ENCODE data around the gene LTN1.

Gene LTN1

DNA sequence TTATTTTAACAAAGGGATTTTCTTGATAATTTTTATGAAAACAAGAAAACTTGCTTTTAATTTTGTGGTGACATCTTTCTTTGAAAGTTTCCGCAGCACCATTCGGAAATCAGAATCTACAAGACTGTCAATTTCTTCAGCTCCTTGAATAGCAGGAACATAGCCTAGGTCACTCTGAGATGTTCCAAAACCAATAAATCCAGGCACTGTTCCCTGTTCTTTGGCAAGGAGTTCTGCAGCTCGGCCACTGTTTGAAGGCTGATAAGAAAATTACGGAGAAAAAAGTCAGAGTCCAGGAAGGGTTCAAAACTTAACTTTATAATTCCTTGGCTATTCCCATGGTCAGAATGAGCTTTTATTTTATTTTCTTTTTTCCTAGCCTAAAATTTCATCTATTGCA is 6.0 kb downstream of the LTN1 start:
- TF ChIP-seq TAF1 (IDR thresholded peaks at IDR 0.05; ENCODE audit: low read depth) (no peak), RAD21 (IDR thresholded peaks at IDR 0.05; ENCODE audit: low read depth) (no peak), MAX (IDR thresholded peaks at IDR 0.05) (no peak), FOXM1 (IDR thresholded peaks at IDR 0.05; ENCODE audit: borderline replicate concordance, low read depth) (no peak), EP300 (IDR thresholded peaks at IDR 0.05; ENCODE audit: borderline replicate concordance) (no peak), NFIC (IDR thresholded peaks at IDR 0.05) (no peak), EGR1 (IDR thresholded peaks at IDR 0.05) (no peak), YY1 (IDR thresholded peaks at IDR 0.05; ENCODE audit: low read depth) (no peak), USF1 (IDR thresholded peaks at IDR 0.05) (no peak), REST (IDR thresholded peaks at IDR 0.05; ENCODE audit: low read depth) (no peak), TCF12 (IDR thresholded peaks at IDR 0.05; ENCODE audit: low read depth) (no peak), ZBTB7A (IDR thresholded peaks at IDR 0.05; ENCODE audit: low read depth) (no peak), TEAD4 (IDR thresholded peaks at IDR 0.05) (no peak), CREB1 (IDR thresholded peaks at IDR 0.05; ENCODE audit: low read depth) (no peak), CEBPB (IDR thresholded peaks at IDR 0.05) (no peak)

- no peak for TF ChIP-seq EP300 (IDR thresholded peaks at IDR 0.05; ENCODE audit: borderline replicate concordance)
- no peak for TF ChIP-seq CREB1 (IDR thresholded peaks at IDR 0.05; ENCODE audit: low read depth)
- no peak for TF ChIP-seq TCF12 (IDR thresholded peaks at IDR 0.05; ENCODE audit: low read depth)
- TF ChIP-seq REST (IDR thresholded peaks at IDR 0.05; ENCODE audit: low read depth) = no peak
- no peak for TF ChIP-seq RAD21 (IDR thresholded peaks at IDR 0.05; ENCODE audit: low read depth)
These were observed 10.0 kb downstream of the LTN1 start for GRCh38 chr21:28982637-28983036.

DNA sequence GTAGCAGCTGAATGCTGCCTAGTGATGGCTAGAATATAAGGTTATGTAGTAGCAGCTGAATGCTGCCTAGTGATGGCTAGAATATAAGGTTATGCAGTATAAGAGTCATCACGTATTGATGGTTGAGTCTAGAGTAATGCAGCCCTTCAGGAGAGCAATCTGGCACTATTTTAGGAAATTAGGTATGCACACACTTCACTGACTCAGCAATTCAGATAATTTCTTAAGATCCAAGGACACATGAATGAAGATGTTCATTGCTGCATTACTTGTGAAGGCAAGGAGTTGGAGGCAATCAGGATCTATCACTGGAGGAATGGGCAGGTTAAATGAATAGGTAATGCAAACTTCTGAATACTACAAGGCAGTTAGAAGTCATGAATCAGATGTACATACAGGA is 13.6 kb downstream of the LTN1 start:
- TF ChIP-seq REST (IDR thresholded peaks at IDR 0.05; ENCODE audit: low read depth) = no peak
- no peak for TF ChIP-seq FOXM1 (IDR thresholded peaks at IDR 0.05; ENCODE audit: borderline replicate concordance, low read depth)
- no peak for TF ChIP-seq TEAD4 (IDR thresholded peaks at IDR 0.05)
- TF ChIP-seq NFIC (IDR thresholded peaks at IDR 0.05) = no peak
- no peak for TF ChIP-seq USF1 (IDR thresholded peaks at IDR 0.05)
- no peak for TF ChIP-seq CEBPB (IDR thresholded peaks at IDR 0.05)

DNA sequence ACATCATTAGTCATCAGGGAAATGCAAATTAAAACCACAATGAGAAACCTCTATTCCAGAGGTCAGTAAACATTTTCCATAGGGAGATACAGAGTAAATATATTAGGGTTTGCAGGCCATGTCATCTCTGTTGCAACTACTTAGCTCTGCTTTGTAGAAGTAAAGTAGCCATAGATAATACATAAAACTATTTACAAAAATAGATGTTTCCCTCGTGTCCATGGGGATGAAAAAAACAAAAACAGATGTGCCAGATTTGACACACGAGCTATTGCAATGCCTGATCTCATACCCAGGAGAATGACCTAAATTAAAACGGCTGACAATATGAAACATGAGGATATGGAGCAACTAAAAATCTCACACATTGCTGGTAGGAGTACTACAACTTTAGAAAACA is 17.3 kb downstream of the LTN1 start:
- TF ChIP-seq EP300 (IDR thresholded peaks at IDR 0.05; ENCODE audit: borderline replicate concordance) (no peak), TCF12 (IDR thresholded peaks at IDR 0.05; ENCODE audit: low read depth) (no peak), ZBTB7A (IDR thresholded peaks at IDR 0.05; ENCODE audit: low read depth) (no peak), NFIC (IDR thresholded peaks at IDR 0.05) (no peak), USF1 (IDR thresholded peaks at IDR 0.05) (no peak), TAF1 (IDR thresholded peaks at IDR 0.05; ENCODE audit: low read depth) (no peak), CREB1 (IDR thresholded peaks at IDR 0.05; ENCODE audit: low read depth) (no peak), FOXM1 (IDR thresholded peaks at IDR 0.05; ENCODE audit: borderline replicate concordance, low read depth) (no peak), MAX (IDR thresholded peaks at IDR 0.05) (no peak), YY1 (IDR thresholded peaks at IDR 0.05; ENCODE audit: low read depth) (no peak), EGR1 (IDR thresholded peaks at IDR 0.05) (no peak), TEAD4 (IDR thresholded peaks at IDR 0.05) (no peak), RAD21 (IDR thresholded peaks at IDR 0.05; ENCODE audit: low read depth) (no peak)

Data from Ishikawa (cell line).